Measurements from ENCODE around the gene GPR158.

The GPR158 gene

GRCh38 chr10:25182636-25183035, 7.8 kb downstream of the GPR158 start:
- Histone ChIP-seq H3K27ac (no peak overlapping the region), H4K20me1 (ENCODE audit: insufficient read depth) (no peaks in the 10 kb centered on the region), H2AFZ (ENCODE audit: low read depth) (no peak overlapping the region), H3K36me3 (ENCODE audit: insufficient read depth) (no peaks in the 10 kb centered on the region), H3K4me2 (no peak overlapping the region), H3K4me1 (ENCODE audit: low read depth, poor library complexity, severe bottlenecking) (no peaks in the 10 kb centered on the region), H3K79me2 (ENCODE audit: insufficient read depth, low read depth) (no peaks in the 10 kb centered on the region), H3K4me3 (IDR thresholded peaks at IDR 0.05; ENCODE audit: insufficient read depth, low read depth, low read length) (no peak overlapping the region), H3K27me3 (ENCODE audit: insufficient read depth, low read depth) (no peaks in the 10 kb centered on the region), H3K9ac (no peak overlapping the region)
- TF ChIP-seq CTCF (conservative IDR thresholded peaks at IDR 0.05; ENCODE audit: low read depth, low read length): no peak

GRCh38 chr10:25191162-25191895, 16.5 kb downstream of the GPR158 start:
- Histone ChIP-seq H3K9ac (no peak overlapping the region), H2AFZ (ENCODE audit: low read depth) (no peak overlapping the region), H3K79me2 (ENCODE audit: insufficient read depth, low read depth) (no peaks in the 10 kb centered on the region), H3K27me3 (ENCODE audit: insufficient read depth, low read depth) (no peaks in the 10 kb centered on the region), H3K36me3 (ENCODE audit: insufficient read depth) (no peaks in the 10 kb centered on the region), H3K4me2 (no peak overlapping the region), H3K4me1 (ENCODE audit: low read depth, poor library complexity, severe bottlenecking) (no peaks in the 10 kb centered on the region), H3K27ac (no peak overlapping the region), H3K4me3 (IDR thresholded peaks at IDR 0.05; ENCODE audit: insufficient read depth, low read depth, low read length) (no peak overlapping the region), H4K20me1 (ENCODE audit: insufficient read depth) (no peaks in the 10 kb centered on the region)
- no peak for TF ChIP-seq CTCF (conservative IDR thresholded peaks at IDR 0.05; ENCODE audit: low read depth, low read length)

GRCh38 chr10:25198151-25198550, 23.4 kb downstream of the GPR158 start:
- Histone ChIP-seq H3K4me3 (IDR thresholded peaks at IDR 0.05; ENCODE audit: insufficient read depth, low read depth, low read length) (no peak overlapping the region), H3K4me1 (ENCODE audit: low read depth, poor library complexity, severe bottlenecking) (no peaks in the 10 kb centered on the region), H3K9ac (no peak overlapping the region), H2AFZ (ENCODE audit: low read depth) (no peak overlapping the region), H3K4me2 (no peak overlapping the region), H3K36me3 (ENCODE audit: insufficient read depth) (no peaks in the 10 kb centered on the region), H4K20me1 (ENCODE audit: insufficient read depth) (no peaks in the 10 kb centered on the region), H3K27me3 (ENCODE audit: insufficient read depth, low read depth) (no peaks in the 10 kb centered on the region), H3K27ac (no peak overlapping the region), H3K79me2 (ENCODE audit: insufficient read depth, low read depth) (no peaks in the 10 kb centered on the region)
- no peak for TF ChIP-seq CTCF (conservative IDR thresholded peaks at IDR 0.05; ENCODE audit: low read depth, low read length)

GRCh38 chr10:25206693-25207414, 32.1 kb downstream of the GPR158 start:
- no peak overlapping the region for H3K27ac ChIP-seq
- H3K4me1 ChIP-seq (ENCODE audit: low read depth, poor library complexity, severe bottlenecking): no peaks in the 10 kb centered on the region
- no peak overlapping the region for H2AFZ ChIP-seq (ENCODE audit: low read depth)
- H3K36me3 ChIP-seq (ENCODE audit: insufficient read depth): no peaks in the 10 kb centered on the region
- H4K20me1 ChIP-seq (ENCODE audit: insufficient read depth): no peaks in the 10 kb centered on the region
- no peaks in the 10 kb centered on the region for H3K27me3 ChIP-seq (ENCODE audit: insufficient read depth, low read depth)
- no peaks in the 10 kb centered on the region for H3K79me2 ChIP-seq (ENCODE audit: insufficient read depth, low read depth)
- H3K9ac ChIP-seq: no peak overlapping the region
- TF ChIP-seq CTCF (conservative IDR thresholded peaks at IDR 0.05; ENCODE audit: low read depth, low read length): no peak
- H3K4me2 ChIP-seq: no peak overlapping the region
- H3K4me3 ChIP-seq (IDR thresholded peaks at IDR 0.05; ENCODE audit: insufficient read depth, low read depth, low read length): no peak overlapping the region
